Globus pallidus (tissue), 1 donor: ENCODE data around the gene FUOM.

Experiments used
- DNase-seq: peaks from one replicate; pipeline ENCODE4 v3.0.0-alpha.2; 2015; ENCODE audit warnings: low spot score

FUOM gene, protein sequence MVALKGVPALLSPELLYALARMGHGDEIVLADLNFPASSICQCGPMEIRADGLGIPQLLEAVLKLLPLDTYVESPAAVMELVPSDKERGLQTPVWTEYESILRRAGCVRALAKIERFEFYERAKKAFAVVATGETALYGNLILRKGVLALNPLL

DNA sequence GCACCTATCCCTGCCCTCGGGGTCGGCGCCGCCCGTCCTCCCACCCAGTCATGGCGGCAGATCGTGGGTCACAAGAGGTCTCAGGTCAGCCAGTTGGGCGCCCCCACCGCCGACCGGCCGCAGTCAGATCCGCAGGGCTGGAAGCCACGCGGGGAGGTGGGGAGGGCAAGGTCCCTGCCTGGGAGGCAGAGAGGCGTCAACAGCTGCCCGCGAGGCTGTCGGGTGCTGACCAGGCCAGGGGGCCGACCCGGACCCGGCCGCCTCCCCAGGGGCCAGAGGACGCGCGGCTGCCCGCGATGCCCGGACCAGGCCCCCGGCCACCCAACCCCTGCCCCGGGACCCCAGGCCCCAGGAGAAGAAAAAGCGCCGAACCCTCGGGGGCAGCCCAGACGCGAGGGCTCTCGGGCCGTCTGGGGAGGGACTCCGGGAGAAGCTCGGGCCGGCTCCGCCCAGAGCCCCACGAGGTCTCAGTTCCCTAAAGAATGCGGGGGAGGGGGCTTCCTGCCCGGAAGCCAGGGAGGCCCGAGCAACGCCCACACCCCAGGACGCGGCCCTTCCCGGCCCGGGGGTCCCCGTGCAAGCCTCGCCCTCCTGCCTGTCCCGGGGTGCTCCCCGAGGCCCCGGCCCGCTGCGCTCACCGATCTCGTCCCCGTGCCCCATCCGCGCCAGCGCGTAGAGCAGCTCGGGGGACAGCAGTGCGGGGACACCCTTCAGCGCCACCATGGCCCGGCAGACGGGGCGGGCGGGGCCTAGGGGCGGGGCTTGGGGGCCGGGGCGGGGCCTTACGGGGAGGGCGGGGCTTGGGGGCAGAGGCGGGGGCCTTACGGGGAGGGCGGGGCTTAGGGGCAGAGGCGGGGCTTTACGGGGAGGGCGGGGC, at the start of gene FUOM:
TSS of gene FUOM (minus strand) at position 735 of the 877 bp plus-strand sequence. CDS start at position 723, 12 bp downstream.
- no peak for DNase-seq

DNA sequence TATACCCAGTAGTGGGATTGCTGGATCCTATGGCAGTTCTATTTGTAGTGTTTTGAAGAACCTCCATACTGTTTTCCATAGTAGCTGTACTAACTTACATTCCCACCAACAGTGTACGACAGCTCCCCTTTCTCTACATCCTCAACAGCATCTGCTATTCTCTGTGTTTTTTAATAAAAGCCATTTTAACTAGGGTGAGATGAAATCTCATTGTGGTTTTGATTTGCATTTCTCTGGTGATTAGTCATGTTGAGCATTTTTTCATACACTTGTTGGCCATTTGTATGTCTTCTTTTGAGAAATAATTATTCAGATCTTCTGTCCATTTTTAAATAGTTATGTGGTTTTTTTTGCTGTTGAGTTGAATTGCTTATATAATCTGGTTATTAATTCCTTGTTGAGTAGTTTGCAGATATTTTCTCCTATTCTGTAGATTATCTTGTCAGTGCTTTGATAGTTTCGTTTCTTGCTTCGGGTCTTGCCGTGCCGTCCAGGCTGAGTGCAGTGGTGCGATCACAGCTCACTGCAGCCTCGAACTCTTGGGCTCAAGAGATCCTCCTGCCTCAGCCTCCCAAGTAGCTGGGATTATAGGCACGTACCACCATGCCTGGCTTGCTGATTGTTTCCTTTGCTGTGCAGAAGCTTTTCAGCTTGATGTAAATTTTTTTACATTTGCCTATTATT, 48.2 kb upstream of the FUOM start:
- no peak for DNase-seq

DNA sequence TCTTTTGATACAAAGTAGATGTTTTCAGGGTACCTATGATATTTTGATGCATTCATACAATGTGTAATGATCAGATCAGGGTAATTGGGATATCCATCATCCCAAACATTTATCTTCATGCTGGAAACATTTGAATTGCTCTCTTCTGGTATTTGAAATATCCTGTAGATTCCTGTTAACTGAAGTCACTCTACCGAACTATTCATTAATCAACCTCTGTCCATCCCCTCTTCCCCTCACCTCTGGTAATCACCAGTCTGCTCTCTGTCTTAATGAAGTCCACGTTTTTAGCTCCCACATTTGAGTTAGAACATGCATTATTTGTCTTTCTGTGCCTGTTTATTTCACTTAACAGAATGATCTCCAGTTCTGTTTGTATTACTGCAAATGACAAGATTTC, 47.5 kb upstream of the FUOM start:
- no peak for DNase-seq

DNA sequence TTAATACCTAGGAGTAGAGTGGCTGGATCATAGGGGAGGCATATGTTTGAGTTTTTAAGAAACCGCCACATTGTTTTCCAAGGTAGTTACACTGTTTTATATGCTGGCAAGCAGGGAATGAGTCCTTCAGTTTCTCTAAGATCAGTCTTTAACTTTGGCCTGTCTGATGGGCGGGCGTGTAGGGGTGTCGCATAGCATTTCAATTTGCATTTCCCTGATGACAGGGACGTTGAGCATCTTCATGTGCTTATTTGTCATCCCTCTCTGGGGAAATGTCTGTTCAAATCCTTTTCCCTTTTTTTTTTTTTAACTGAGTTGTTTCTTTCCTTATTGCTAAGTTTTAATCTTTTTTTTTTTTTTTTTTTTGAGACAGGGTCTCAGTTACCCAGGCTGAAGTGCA, 46.0 kb upstream of the FUOM start:
- DNase-seq, result no peak

DNA sequence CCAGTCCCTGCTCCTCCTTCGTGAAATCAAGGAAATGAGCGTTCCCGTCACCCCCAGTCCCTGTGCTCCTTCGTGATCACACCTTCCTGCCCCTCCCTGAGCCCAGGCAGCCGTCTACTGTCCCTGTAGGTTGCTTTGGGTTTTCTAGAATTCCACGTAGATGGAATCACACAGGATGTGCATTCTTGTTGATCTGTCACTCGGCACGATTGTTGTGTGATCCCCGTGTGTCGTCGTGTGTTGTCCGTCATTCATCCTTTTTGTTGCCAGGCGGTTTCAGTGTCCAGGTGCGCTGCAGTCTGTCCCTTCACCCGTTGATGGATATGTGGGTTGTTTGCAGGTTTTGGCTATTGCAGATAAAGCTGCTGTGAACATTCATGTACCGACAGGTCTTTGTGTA, 45.5 kb upstream of the FUOM start:
- DNase-seq, result no peak

DNA sequence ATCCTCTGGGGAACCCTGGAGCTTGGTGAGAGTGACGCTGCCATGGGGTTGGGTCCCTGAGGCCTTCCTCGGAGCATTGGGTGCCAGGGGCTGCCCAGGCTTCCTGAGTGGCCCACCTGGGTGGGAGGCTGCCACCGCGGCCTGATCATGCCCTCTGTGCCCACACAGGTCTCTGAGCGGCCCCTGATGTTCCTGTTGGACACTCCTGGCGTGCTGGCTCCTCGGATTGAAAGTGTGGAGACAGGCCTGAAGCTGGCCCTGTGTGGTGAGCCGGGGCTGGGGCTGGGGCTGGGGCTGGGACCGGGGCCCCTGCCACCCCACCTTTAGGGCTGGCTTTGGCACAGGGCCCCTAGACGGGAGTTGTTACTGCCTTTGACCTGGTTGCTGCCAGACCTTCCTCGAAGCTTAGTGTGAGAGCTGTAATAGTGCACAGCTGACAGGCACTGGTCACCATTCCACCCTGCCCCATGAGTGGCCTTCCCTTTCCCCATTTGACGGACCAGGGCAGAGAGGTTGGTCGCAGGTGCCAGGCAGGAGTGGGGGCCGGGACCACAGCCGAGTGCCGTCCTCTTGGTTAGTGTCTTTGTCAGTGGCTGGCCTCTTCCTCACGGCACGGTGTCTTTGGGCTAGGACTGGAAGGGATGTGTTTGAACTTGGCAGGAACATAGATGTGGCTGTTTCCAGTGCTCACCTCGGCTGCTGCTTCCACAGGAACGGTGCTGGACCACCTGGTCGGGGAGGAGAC, 44.3 kb upstream of the FUOM start:
- DNase-seq, result no peak

DNA sequence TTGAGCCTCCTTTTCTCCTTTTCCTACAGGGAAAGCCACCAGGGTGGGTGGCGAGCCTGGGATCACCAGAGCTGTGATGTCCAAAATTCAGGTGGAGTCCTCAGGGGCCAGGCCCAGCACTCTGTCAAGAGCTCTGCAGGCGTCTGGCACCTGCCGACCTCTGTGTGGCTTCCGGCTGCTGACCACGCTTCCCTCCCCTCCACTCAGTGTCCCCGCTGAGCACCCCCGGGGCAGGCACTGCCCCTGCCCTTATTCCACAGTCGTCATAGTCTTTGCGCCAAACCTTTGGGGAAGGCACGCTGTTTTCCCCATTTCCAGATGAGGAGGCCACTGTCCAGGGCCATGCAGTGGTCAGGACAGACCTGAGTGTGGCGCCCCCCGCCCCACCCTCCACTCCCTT, 43.7 kb upstream of the FUOM start:
- no peak for DNase-seq

DNA sequence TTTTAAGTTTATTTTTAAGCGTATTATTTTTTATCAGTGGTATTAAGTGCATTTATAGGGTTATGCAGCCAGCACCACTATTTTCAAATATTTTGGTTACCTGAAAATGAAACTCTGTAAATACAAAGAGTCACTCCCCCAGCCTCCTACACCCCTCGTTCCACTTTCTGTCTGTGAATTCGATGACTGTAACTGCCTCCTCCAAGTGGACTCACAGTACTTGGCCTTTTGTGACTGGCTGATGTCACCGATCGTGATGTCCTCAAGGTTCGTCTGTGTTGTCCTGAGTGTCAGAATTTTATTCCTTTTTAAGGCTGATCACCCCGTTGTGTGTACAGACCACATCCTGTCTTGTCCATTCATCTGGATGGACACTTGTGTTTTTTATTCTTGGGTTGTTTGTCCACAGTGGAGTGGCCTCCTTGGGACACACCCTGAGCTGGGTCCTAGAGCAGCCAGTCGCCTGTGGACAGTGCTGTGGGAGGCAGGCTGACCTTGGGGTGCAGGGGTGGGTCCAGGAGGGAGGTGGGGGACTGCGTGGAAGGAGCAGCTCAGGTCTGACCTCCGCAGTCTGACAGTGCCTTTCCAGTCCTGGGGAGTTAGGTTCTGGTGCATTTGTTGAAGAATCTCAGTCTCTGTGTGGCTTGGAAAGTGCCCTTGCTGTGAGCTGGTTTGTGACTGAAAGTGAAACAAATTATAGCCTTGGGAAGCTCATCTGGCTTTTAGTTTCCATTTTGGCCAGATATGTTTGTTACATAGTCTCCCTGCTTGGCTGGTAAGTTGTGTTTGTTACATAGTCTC, 43.0 kb upstream of the FUOM start:
- DNase-seq, result no peak

DNA sequence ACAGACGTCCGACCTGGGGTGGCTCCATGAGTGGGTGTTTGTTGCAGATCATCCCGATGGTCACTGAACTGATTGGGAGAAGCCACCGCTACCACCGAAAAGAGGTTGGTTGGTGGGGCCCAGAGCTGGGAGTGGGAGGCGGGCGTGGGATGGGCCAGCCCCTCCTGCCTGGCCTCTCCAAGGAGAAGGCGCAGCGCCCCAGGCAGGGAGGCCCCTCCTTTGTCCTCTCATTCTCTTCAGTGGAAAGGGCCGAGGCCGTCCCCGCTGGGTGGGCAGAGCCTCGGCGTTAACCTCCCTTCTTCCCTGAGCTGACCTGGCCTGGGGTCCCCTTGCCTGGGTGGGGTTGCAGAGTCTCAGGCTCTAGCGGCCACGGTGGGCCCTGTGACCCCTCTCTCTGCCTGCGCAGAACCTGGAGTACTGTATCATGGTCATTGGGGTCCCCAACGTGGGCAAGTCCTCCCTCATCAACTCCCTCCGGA, 41.3 kb upstream of the FUOM start:
- DNase-seq, result no peak

DNA sequence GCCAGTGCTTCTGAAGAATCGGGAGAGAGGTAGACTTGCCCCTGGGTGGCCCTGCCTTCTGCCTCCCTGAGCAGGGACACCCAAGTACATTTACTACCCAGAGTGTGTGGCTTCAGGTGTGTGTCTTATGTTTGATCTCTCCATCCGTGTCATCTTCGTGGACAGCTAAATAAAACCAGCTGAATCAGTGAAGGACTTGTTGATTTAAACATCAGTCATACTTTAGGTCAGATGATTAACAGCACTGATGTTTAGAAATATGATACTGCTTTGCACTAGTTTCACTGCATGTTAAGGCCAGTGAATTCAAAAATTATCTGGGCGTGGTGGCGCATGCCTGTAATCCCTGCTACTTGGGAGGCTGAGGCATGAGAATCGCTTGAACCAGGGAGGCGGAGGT, 40.1 kb upstream of the FUOM start:
- no peak for DNase-seq

DNA sequence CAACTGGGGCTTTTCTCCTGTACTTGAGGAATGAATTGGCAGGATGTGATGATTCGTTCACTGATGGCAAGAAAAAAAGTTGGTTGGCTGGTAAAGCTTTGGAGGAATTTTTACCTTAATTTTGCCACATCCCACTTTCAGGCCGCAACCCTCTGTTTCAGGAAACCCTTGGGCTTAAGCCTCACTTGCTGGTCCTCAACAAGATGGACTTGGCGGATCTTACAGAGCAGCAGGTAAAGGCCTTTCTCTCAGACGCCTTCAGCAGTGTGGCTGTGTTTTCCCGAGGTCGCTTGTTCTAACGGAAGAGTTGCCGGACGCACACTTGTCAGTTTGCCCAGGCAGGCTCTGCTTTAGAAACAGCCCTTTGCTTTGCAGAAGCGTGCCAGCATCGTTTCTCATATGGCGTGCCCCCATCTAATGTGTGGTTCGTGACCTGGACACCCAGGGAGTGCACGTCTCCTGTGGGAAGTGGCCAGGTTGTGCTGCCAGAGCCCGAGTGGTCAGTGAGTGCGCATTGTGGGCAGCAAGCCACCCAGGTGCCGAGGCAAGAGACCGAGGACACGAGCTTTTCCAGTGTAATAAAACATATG, 38.3 kb upstream of the FUOM start:
- DNase-seq, result no peak

DNA sequence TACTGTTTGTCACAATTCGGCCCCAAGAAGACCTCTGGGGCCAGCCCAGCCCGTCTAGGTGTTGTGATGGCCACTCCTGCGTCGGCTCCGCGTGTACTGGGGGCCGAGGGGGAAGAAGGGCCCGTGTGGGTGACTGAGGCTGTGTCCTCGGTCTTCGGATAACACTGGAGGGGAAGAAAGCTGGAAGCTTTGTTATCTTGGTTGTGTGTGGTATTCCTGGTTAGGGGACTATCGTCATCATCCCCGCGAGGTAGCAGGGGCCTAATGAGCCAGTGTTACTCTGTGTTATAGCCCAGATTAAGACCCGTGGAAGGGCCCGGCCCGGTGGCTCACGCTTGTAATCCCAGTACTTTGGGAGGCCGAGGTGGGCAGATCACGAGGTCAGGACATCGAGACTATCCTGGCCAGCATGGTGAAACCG, 37.0 kb upstream of the FUOM start:
- DNase-seq, result no peak

DNA sequence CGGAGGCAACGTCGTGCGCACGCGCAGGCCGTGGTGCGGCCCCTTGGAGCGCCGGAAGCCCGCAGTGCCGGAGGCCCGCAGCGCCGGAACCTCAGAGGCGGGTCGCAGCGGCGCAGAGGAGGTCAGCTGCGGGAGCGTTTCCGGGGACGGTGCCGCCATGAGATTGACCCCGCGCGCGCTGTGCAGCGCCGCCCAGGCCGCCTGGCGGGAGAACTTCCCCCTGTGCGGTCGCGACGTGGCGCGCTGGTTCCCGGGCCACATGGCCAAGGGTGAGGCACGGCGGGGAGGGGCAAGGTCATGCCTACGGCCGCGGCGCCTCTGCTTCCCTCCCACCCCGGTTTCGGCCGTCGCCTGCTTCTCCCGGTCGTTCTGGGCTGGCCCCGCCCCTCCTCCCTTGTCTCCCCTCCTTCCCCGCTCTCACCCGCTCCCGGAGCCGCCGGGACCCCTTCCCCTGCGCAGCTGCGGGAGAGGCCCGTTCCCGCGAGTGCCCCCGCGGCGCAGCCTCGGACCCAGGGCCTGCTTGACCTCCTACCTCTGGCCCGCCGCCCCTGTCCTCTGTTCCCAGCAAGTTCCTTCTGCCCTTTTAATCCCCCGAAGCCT, 36.3 kb upstream of the FUOM start, which contains the start of gene MTG1:
TSS of gene MTG1 (plus strand) at position 94 of the 600 bp plus-strand sequence. CDS start at position 158, 64 bp downstream.
- peak; percentile 94 for DNase-seq

DNA sequence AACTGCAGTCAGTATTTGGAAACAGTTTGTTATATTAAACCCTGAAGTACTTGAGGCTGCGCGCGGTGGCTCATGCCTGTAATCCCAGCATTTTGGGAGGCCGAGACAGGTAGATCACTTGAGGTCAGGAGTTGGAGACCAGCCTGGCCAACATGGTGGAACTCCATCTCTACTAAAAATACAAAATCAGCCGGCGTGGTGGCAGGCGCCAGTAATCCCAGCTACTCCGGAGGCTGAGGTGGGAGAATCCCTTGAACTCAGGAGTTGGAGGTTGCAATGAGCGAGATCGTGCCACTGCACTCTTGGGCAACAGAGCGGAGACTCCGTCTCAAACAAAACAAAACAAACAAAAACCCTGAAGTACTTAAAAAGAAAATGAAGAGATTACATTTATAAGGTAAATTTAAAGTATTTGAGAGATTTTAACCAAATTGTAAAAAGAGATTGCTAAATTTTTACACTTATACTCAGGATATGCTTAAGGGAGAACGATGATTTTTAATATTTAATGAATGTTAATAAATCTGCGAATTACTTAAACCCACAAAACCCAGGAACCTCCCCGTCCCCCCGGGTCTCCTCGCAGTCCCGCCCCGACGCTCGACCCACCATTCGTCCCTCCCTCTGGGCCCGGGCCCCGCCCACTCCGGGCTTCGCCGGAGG, 35.7 kb upstream of the FUOM start:
- DNase-seq, result no peak

DNA sequence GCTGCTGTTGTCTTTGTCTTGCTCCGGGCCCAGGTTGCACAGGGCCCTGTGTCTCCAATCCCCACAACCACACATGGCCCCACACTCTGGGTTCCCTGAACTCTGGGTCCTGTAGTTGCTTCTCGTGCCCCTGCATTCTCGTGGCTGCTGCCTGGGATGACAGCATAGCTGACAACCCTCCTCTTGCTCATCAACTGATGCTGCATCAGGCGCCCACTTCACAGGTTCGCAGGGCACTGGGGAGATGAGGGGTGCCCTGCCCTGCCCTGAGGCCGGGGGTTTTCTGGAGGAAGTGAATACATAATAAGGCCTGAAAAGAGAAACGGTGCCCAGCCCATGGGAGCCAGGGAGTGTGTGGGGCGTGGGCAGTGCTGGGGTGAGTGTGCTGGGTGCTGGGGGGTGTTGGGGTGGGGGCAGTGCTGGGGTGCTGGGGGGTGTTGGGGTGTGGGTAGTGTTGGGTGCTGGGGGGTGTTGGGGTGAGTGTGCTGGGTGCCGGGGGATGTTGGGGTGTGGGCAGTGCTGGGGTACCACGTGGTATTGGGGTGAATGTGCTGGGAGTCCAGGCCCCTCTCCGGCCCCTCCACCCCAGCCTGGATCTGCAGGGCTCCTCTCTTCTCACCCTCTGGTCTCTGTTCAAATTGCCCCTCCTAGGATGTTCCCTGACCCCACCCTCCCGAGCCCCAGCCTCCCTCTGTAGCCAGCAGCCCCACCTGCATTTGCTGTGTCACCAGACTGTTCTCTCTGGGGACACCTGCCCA, 34.1 kb upstream of the FUOM start:
- no peak for DNase-seq

DNA sequence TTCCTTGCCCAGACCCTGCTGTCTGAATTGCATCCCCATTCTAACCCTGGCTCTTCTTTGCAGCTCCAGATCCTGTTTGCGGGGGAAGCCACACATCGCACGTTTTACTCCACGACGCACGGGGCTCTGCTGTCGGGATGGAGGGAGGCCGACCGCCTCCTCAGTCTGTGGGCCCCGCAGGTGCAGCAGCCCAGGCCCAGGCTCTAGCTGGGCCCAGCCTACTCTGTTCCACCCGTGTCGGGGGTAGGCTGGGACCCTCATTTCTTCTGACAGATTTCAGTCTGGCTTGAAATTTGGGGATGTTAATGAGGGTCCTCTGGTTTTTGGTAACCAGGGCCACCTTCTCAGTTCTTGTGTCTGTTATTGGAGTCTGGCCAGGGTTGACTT, 33.4 kb upstream of the FUOM start:
- DNase-seq, result no peak

DNA sequence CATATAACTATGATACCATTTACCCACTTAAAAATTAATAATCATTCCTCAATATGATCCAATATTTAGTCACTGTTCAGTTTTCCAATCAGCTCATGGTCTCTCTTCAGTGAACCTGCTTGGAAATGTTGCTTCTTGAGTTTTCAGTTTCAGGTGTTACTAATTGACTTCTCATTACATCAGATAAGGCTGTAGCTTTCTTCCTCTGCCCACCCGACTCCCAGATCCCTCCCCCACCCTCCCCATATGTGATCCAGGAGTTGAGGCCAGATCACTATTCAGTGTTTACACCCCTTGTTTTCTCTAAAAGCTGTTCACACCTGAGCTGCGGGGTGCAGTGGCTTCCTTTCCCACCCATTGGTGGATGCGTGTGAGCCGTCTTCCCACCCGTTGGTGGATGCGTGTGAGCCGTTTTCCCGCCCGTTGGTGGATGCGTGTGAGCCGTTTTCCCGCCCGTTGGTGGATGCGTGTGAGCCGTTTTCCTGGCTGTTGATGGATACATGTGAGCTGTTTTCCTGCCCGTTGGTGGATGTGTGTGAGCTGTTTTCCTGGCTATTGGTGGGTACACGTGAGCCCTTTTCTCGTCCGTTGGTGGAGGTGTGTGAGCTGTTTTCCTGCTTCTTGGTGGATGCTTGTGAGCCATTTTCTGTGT, 32.9 kb upstream of the FUOM start:
- no peak for DNase-seq

DNA sequence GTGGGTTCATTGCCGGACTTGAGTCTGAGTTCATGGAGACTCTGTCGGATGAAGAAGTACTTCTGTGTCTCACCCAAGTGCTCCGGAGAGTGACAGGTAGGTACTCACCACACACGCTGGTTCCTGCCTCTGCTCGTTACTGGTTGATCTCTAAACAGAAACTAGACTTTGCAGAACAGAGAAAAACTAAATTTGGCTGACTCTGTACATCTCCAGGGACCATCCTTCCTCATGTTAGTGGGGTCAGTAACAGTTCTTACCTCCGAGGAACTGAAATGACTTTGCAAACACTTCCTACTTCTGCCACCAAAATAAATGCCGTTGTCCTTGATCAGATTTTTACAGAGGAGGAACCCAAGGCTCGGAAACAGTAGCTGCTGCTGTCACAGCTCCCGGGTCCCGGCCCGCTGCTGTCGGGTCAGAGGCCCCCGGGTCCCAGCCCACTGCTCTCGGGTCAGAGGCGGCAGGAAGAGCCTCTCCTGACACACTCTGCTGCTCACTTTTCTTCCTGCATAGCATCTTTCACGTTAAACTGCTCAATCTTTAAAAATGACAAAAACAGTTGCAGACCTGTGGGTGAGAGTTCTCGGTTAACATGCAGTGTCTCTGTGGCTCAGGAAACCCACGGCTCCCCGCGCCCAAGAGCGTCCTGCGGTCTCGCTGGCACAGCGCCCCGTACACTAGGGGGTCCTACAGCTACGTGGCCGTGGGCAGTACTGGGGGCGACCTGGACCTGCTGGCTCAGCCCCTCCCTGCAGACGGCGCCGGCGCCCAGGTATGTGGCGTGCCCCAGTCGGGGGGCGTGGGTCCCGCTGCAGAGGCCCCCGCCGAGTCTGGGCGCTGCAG, 31.4 kb upstream of the FUOM start:
- DNase-seq, result no peak
